H9 (cell line): Measurements from ENCODE around the gene COMMD10. TPM values are rescaled to one million over a fixed set of nuclear protein-coding genes. Genes with fewer than 3 reads are reported as not detected.

ENCODE experiments used
- DNase-seq: peaks from one replicate; pipeline ENCODE4 v3.0.0-alpha.2; 2017
- H2AFZ ChIP-seq: one replicate; pipeline ENCODE4 v1.6.1; 2013; ENCODE audit warnings: mild to moderate bottlenecking, low read length, control low read depth, moderate library complexity
- H2AK5ac ChIP-seq: 2 replicates; pipeline ENCODE4 v1.6.1; 2013; ENCODE audit warnings: low read length, control low read depth, mixed read lengths; ENCODE audit not compliant: insufficient read length
- H2BK120ac ChIP-seq: one replicate; pipeline ENCODE4 v1.6.1; 2013; ENCODE audit warnings: low read depth, mild to moderate bottlenecking, low read length, control low read depth, inconsistent platforms; ENCODE audit not compliant: poor library complexity, severe bottlenecking
- H2BK12ac ChIP-seq: 2 replicates; pipeline ENCODE4 v1.6.1; 2013; ENCODE audit warnings: low read length, control low read depth, mixed read lengths, low read depth; ENCODE audit not compliant: insufficient read length
- H2BK15ac ChIP-seq: 2 replicates; pipeline ENCODE4 v1.6.1; 2013; ENCODE audit warnings: low read depth, low read length, control low read depth
- H2BK20ac ChIP-seq: one replicate; pipeline ENCODE4 v1.6.1; 2013; ENCODE audit warnings: low read depth, mild to moderate bottlenecking, low read length, control low read depth, inconsistent platforms; ENCODE audit not compliant: poor library complexity, severe bottlenecking
- H2BK5ac ChIP-seq: 2 replicates; pipeline ENCODE4 v1.6.1; 2013; ENCODE audit warnings: low read length, control low read depth, mixed read lengths; ENCODE audit not compliant: insufficient read length
- H3K14ac ChIP-seq: 2 replicates; pipeline ENCODE4 v1.6.1; 2013; ENCODE audit warnings: low read length, control low read depth; ENCODE audit not compliant: insufficient read depth
- H3K18ac ChIP-seq: 2 replicates; pipeline ENCODE4 v1.6.1; 2013; ENCODE audit warnings: low read depth, mild to moderate bottlenecking, mixed read lengths, low read length, control low read depth; ENCODE audit not compliant: insufficient read length
- H3K23ac ChIP-seq: 2 replicates; pipeline ENCODE4 v1.6.1; 2013; ENCODE audit warnings: low read length, control low read depth, mixed read lengths, low read depth; ENCODE audit not compliant: insufficient read length
- H3K23me2 ChIP-seq: 2 replicates; pipeline ENCODE4 v1.6.1; 2013; ENCODE audit warnings: low read depth, mild to moderate bottlenecking, mixed read lengths, low read length, control low read depth; ENCODE audit not compliant: insufficient read length, poor library complexity, severe bottlenecking
- H3K27ac ChIP-seq: 2 replicates; pipeline ENCODE4 v1.5.1; 2013; ENCODE audit warnings: low read length, control low read depth, mixed read lengths, low read depth; ENCODE audit not compliant: insufficient read length
- H3K27me3 ChIP-seq: 2 replicates; pipeline ENCODE4 v1.6.1; 2013; ENCODE audit warnings: low read length, control low read depth, inconsistent platforms; ENCODE audit not compliant: insufficient read depth
- H3K4ac ChIP-seq: 2 replicates; pipeline ENCODE4 v1.6.1; 2013; ENCODE audit warnings: low read depth, mild to moderate bottlenecking, control low read depth, inconsistent platforms, low read length, moderate library complexity
- H3K4me1 ChIP-seq: 2 replicates; pipeline ENCODE4 v1.6.1; 2013; ENCODE audit warnings: low read length, control low read depth, inconsistent platforms; ENCODE audit not compliant: insufficient read depth
- H3K4me2 ChIP-seq: 2 replicates; pipeline ENCODE4 v1.6.1; 2013; ENCODE audit warnings: low read length, control low read depth, mixed read lengths; ENCODE audit not compliant: insufficient read length, insufficient read depth
- H3K56ac ChIP-seq: 2 replicates; pipeline ENCODE4 v1.6.1; 2013; ENCODE audit warnings: low read depth, mild to moderate bottlenecking, mixed read lengths, low read length, control low read depth; ENCODE audit not compliant: insufficient read length
- H3K79me1 ChIP-seq: 2 replicates; pipeline ENCODE4 v1.6.1; 2013; ENCODE audit warnings: low read depth, mild to moderate bottlenecking, moderate library complexity, low read length, control low read depth, inconsistent platforms; ENCODE audit not compliant: insufficient read depth, poor library complexity, severe bottlenecking
- H3K79me2 ChIP-seq: 2 replicates; pipeline ENCODE4 v1.6.1; 2013; ENCODE audit warnings: low read length, control low read depth, inconsistent platforms; ENCODE audit not compliant: insufficient read depth
- H3K9ac ChIP-seq: 2 replicates; pipeline ENCODE4 v1.6.1; 2013; ENCODE audit warnings: low read length, control low read depth, mixed read lengths; ENCODE audit not compliant: insufficient read length; ENCODE audit errors: extremely low read depth
- H3K9me3 ChIP-seq: one replicate; pipeline ENCODE4 v1.6.1; 2013; ENCODE audit warnings: low read depth, low read length, inconsistent platforms; ENCODE audit not compliant: control insufficient read depth
- H3T11ph ChIP-seq: one replicate; pipeline ENCODE4 v1.6.1; 2013; ENCODE audit warnings: mild to moderate bottlenecking, low read length, control low read depth, inconsistent platforms
- H4K20me1 ChIP-seq: one replicate; pipeline ENCODE4 v1.6.1; 2013; ENCODE audit not compliant: control insufficient read depth, insufficient read length, insufficient read depth
- H4K5ac ChIP-seq: 2 replicates; pipeline ENCODE4 v1.6.1; 2013; ENCODE audit warnings: low read depth, mild to moderate bottlenecking, mixed read lengths, low read length, control low read depth; ENCODE audit not compliant: insufficient read length
- H4K8ac ChIP-seq: replicated peaks from 2 replicates; pipeline ENCODE4 v1.6.1; 2013; ENCODE audit warnings: low read length, control low read depth, mixed read lengths, low read depth; ENCODE audit not compliant: insufficient read length
- H4K91ac ChIP-seq: 2 replicates; pipeline ENCODE4 v1.6.1; 2013; ENCODE audit warnings: low read depth, mild to moderate bottlenecking, moderate library complexity, mixed read lengths, low read length, control low read depth; ENCODE audit not compliant: insufficient read length
- H3K27ac Mint-ChIP-seq, 3 experiments: 2 replicates in 2 of 3; 3 replicates in 1 of 3; pipeline ENCODE4 v1.8.0; 2020 to 2021; ENCODE audit warnings: mixed read lengths in 3 of 3, mild to moderate bottlenecking in 1 of 3, moderate library complexity in 1 of 3
- H3K27me3 Mint-ChIP-seq: 2 replicates; pipeline ENCODE4 v1.8.0; 2021; ENCODE audit warnings: low read depth, mild to moderate bottlenecking, moderate library complexity, mixed read lengths
- H3K36me3 Mint-ChIP-seq, 3 experiments: 2 replicates in 2 of 3; 3 replicates in 1 of 3; pipeline ENCODE4 v1.8.0; 2020 to 2021; ENCODE audit warnings: low read depth in 3 of 3, mixed read lengths in 3 of 3; ENCODE audit not compliant: insufficient read depth in 1 of 3
- H3K4me1 Mint-ChIP-seq, 2 experiments: 2 replicates each; pipeline ENCODE4 v1.8.0; 2020; ENCODE audit warnings: mixed read lengths in 2 of 2
- H3K4me3 Mint-ChIP-seq, 2 experiments: 2 replicates in 1 of 2; 3 replicates in 1 of 2; pipeline ENCODE4 v1.8.0; 2020 to 2021; ENCODE audit warnings: mild to moderate bottlenecking in 2 of 2, mixed read lengths in 2 of 2, moderate library complexity in 1 of 2
- H3K9me3 Mint-ChIP-seq, 2 experiments: 2 replicates in 1 of 2; 3 replicates in 1 of 2; pipeline ENCODE4 v1.8.0; 2020; ENCODE audit warnings: mild to moderate bottlenecking in 2 of 2, mixed read lengths in 2 of 2, moderate library complexity in 1 of 2
- CTCF ChIP-seq: fragments of 200-600 bp; sonication (generic); conservative IDR thresholded peaks from 3 replicates; pipeline ENCODE4 v1.8.0; 2021; ENCODE audit warnings: antibody characterized with exemption, mild to moderate bottlenecking
- WGBS: extraction: QIAGEN DNeasy Blood & Tissue Kit; methylation state at CpG from one replicate; pipeline ENCODE4 v1.1.7; 2013; ENCODE audit warnings: missing lambda C conversion rate, low lambda C conversion rate, mixed read lengths; ENCODE audit not compliant: insufficient read length; ENCODE audit errors: extremely low coverage; 5-methylcytosine and 5-hydroxymethylcytosine counted together
- long read RNA-seq: library from polyadenylated mRNA; unstranded; transcript quantifications from one replicate; pipeline ENCODE4 v2.0.0, GENCODE V29; 2020
- total RNA-seq: library from RNA; stranded (reverse); gene quantifications from 2 replicates; pipeline ENCODE4 v1.2.1, GENCODE V29; 2021

The COMMD10 gene
- 29.4 and 33.9 TPM in 2 replicates for total RNA-seq
- long read RNA-seq, transcript COMMD10-201 (7 exons, 1,469 nt), result major isoform, 240 of 277 reads
- long read RNA-seq, partial matches to known transcripts, result 6 of 277 reads
- long read RNA-seq, other reads (novel, unspliced or antisense), result 29 of 277 reads

DNA sequence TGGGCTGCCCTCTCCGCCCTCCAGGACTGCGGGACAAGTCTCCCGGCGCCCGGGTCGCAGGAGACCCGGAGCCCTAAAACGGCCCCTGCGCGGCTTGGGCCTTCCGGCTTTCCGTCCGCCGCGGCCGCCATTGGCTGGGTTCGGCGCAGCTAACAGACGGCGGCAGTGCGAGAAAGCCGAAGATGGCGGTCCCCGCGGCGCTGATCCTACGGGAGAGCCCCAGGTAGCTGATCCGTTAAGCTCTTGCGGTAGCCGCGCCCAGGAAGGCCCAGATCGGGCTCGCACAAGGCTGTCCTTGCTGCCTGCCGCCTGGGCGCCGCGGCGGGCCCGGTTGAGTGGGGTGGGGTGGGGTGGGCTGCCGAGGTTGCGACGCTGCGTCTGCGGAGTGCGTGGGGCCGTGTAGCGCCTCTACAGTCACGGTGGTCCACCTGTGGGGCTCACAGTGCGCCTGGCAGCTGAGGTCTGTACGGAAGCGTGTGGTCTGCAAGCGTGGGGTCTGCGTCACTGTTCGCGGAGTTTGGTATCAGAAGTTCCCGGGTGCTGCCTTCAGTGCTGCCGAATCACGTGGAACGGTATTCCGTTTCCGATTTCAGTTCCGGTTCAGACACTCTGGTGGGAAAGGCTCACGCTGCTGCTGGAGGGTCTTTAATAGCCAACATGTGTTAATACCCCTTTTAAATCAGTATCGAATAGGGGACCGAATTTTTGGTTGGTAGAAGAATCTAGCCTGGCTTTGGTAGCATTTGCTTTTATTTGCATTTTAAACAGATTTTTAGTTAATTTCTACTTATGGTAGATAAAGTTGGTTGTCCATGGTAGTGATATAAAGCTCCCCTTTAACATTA, at the start of gene COMMD10:
TSS of gene COMMD10 (plus strand) at position 155 of the 845 bp plus-strand sequence.
- Histone ChIP-seq H3K4me1 (no peaks in the 10 kb centered on the region; the same call in 1 of the 2 replicates), H4K5ac (no peak within 1 kb of the TSS), H3K27ac (no peak within 1 kb of the TSS), H3K79me1 (no peaks in the 10 kb centered on the region), H2BK12ac (no peak within 1 kb of the TSS), H3K23me2 (peaks cover 6% of the 10 kb centered on the region), H3K4me2 (peak within 1 kb of the TSS; percentile 84), H4K20me1 (no peaks in the 10 kb centered on the region), H2BK15ac (no peak within 1 kb of the TSS), H2BK20ac (no peak within 1 kb of the TSS), H2BK5ac (no peak within 1 kb of the TSS), H3K23ac (no peak within 1 kb of the TSS), H4K8ac (no peak within 1 kb of the TSS), H2AK5ac (no peak within 1 kb of the TSS), H3K56ac (no peak within 1 kb of the TSS), H2AFZ (peak within 1 kb of the TSS; percentile 46), H3K79me2 (no peaks in the 10 kb centered on the region), H3T11ph (no peak within 1 kb of the TSS), H3K27me3 (no peaks in the 10 kb centered on the region), H3K14ac (peak within 1 kb of the TSS; percentile 75), H4K91ac (no peak within 1 kb of the TSS), H3K9ac (peak within 1 kb of the TSS; percentile 53), H2BK120ac (no peak within 1 kb of the TSS), H3K9me3 (no peaks in the 10 kb centered on the region), H3K4ac (no peak within 1 kb of the TSS), H3K18ac (peak within 1 kb of the TSS; percentile 38)
- Mint-ChIP-seq H3K4me1 (peaks cover 17 to 20% of the 10 kb centered on the region in 2 experiments), H3K27ac (peak within 1 kb of the TSS; percentile 73 to 99 (median 96)), H3K9me3 (no peaks in the 10 kb centered on the region), H3K4me3 (peak within 1 kb of the TSS; percentile 89 to 96), H3K36me3 (peaks cover 1 to 4% (median 3%) of the 10 kb centered on the region in 3 experiments; a peak in 4 of 7 replicates), H3K27me3 (no peaks in the 10 kb centered on the region)
- peak; percentile 79 for DNase-seq
- no CpG with 5 or more reads among the region's 65 CpGs for WGBS
- TF ChIP-seq CTCF, result no peak
